Stimulated activated CD8-positive, alpha-beta memory T cell treated with anti-CD3 and anti-CD28 coated beads, Interleukin-4, amount 100 ng/mL, for 48 hours (primary cell): ENCODE results near the gene COL15A1.

Experiments used
- DNase-seq: peaks from one replicate; pipeline ENCODE4 v3.0.0-alpha.2; 2020

COL15A1 gene

GRCh38 chr9:99063522-99063921 lies 119.8 kb downstream of the COL15A1 start:
- no peak for DNase-seq

DNA sequence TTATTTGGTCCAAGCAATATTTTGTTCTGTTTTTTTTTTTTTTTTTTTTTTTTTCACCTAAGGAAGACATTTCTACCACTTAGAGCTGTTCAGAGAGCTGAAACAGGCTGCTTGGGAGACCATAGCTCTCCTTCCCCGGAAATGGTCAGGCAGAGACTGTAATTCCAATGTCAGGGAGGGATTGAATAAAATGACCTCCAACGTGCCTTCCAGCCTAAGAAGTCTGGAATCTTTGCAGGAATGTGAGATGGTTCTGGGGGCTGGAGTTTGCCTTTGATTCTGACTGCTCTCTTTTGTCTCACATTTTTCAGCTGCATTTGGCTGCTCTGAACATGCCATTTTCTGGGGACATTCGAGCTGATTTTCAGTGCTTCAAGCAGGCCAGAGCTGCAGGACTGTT lies 122.9 kb downstream of the COL15A1 start:
- DNase-seq, result no peak

- no peak for DNase-seq
These were observed 125.4 kb downstream of the COL15A1 start for GRCh38 chr9:99069075-99069474.

DNA sequence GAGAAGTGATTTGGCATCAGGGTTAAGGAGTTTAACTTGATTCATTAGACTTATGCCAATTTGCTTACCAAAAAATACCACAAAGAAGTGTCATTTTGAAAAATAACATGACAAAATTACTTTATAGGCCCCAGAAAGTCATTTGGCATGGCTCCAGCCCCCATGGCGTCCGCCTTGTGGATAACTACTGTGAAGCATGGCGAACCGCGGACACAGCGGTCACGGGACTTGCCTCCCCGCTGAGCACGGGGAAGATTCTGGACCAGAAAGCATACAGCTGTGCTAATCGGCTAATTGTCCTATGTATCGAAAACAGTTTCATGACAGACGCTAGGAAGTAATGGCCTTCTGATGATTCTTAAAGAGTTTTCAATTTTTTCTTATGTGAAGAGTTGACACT lies 125.8 kb downstream of the COL15A1 start:
- DNase-seq, result no peak

DNA sequence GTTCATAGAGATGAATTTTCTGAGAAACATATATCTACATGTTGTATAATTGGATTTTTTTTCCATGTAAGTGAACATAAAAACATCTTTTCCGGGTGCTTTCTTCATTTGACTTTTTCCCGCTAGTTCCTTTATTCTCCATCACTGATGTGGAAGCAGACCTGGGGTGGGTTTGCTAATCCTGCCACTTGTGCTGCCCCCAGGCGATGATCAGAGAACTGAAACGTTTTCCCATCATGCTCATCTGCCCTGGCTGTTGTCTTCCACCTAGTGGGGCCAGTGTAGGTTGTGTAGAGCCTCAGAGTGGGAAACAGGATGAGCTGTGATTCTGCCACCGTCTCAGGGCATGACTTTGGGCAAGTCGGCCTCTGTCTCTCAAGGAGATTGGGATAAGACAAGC lies 127.0 kb downstream of the COL15A1 start:
- no peak for DNase-seq

GRCh38 chr9:99071313-99072039 lies 127.8 kb downstream of the COL15A1 start:
- no peak for DNase-seq

DNA sequence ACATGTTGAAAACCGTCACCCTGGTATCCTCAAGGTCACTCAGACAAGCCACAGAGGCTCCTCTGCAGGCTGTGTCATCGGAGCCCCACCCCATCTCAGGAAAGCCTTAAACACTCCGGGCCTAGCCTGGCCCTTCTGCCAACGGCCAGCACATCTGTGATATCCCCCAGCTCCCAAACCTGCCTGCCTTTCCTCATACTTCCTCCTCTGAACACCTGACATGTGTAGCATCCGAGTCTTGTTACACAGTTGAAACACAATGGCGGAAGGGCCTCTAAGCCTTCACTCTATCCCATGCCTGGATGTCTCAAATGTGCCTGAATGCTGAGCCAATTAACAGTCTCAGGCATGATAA lies 128.3 kb downstream of the COL15A1 start:
- DNase-seq, result no peak

GRCh38 chr9:99073347-99073746 lies 129.6 kb downstream of the COL15A1 start:
- no peak for DNase-seq

- DNase-seq, result no peak
These were observed 130.5 kb downstream of the COL15A1 start for GRCh38 chr9:99073985-99074901.

- no peak for DNase-seq
These were observed 131.2 kb downstream of the COL15A1 start for GRCh38 chr9:99074902-99075245.

- DNase-seq, result no peak
These were observed 131.7 kb downstream of the COL15A1 start for GRCh38 chr9:99075246-99075912.

DNA sequence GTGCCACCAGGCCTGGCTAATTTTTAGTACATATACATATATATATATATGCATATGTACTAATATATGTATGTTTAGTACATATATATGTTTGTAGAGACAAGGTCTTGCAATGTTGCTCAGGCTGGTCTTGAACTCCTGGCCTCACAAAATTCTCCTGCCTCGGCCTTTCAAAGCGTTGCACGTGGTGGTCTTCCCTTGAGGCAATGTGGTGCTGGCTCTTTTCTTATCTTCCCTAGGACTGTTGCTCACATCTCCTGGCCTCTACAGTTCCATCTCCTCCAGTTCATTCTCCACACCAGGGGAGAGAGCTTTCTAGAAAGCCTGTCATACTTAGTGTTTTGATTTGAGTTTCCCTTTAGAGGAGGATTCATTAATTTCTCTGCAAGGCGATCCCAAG lies 132.3 kb downstream of the COL15A1 start:
- DNase-seq, result no peak

DNA sequence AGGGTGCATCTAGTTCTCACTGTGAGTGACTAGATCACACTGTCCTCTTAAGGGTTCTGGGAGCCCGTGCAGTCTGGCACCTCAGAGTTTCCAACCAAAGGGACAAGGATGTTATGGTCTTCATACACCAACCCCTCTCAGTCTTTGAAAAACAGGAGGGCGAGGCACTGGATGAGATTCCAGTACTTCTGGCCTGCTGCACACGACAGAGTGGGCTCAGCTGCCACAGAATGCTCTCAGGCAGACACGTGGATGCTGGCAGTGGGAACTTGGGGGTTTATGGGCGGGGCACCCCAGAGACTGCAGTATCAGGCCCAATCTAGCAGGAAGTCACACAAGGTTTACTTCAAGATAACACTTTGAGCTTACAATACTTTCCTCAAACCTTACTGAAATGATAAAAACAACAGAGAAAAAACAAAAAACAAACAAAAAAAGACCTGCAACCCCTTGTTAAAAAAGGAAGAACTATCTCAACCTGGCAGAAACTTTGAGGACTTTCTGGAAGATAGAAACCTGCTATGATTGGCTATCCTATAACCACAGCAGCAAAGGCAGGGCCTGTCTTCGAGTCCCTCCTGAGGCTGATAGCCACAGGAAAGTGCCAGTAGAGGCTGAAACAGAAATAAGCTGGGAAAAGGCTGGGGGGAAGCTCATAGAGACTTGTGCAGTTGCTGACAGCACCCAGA lies 132.9 kb downstream of the COL15A1 start:
- peak; percentile 59 for DNase-seq

DNA sequence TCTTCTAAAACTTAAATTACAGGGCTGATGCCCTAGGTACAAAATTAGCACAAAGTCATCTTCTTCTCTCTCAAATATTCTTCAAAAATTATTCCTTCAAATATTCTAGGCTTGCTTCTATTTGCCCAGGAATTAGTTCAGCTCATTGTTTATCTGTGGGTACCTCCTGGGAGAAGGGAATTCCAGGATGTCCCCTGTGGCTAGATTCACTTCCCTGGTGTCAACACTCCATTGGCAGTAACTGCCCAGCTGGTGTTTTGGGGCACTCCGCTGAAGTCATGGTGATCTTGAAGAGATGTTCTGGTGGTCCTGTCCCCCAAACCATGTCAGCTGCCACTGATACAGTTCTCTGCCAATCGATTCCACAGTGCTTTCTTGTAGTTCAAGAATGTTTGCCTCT lies 135.0 kb downstream of the COL15A1 start:
- DNase-seq, result no peak

DNA sequence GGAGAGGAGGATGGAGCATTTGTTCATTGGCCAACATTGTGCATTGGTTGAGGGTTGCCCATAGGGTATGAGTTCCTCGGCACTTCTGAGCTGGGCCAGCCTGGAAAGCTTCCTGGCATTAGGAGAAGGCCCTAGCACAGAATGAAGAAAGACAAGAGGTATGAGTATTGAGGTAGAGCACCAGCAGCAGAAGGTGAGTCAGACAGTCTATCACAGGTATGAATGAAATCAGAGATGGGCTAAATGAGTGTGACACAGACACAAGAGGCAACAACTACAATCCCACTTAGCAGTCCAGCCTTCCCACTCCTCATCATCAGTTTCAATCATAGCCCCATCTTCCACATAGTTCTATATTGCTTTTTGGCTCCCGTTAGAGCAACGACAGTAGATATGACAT lies 135.8 kb downstream of the COL15A1 start:
- DNase-seq, result no peak

- no peak for DNase-seq
These were observed 139.3 kb downstream of the COL15A1 start for GRCh38 chr9:99083051-99083450.

GRCh38 chr9:99085949-99086948 lies 142.5 kb downstream of the COL15A1 start:
- DNase-seq, result no peak

- DNase-seq, result no peak
These were observed 143.8 kb downstream of the COL15A1 start for GRCh38 chr9:99087462-99087861.

- no peak for DNase-seq
These were observed 146.8 kb downstream of the COL15A1 start for GRCh38 chr9:99090336-99091130.

GRCh38 chr9:99092643-99093491 lies 149.2 kb downstream of the COL15A1 start:
- DNase-seq, result peak; percentile 57
